ENCODE measurements around the gene ELF1. TPM values are rescaled to one million over a fixed set of nuclear protein-coding genes. Genes with fewer than 3 reads are reported as not detected.

Gene ELF1
- total and polyA plus RNA-seq, 4 donors, result 23.0 to 77.0 (median 47.6) TPM

GRCh38 chr13:40995997-40996396, 23.1 kb downstream of the ELF1 start:
- H3K9me3 ChIP-seq (ENCODE audit: control insufficient read depth, low read length), result no peaks in the 10 kb centered on the region

GRCh38 chr13:40994581-40995230, 24.4 kb downstream of the ELF1 start:
- WGBS, 2 donors, result 69% methylated on average over 6 of the region's 6 CpGs
- Histone ChIP-seq H3K9me3 (ENCODE audit: control insufficient read depth, low read length) (no peaks in the 10 kb centered on the region), H3K27ac (ENCODE audit: low read depth in 1 of 2, low read length in 2 of 2) (no peak overlapping the region), H3K4me3 (ENCODE audit: low read length in 2 of 2) (no peak overlapping the region), H3K4me1 (ENCODE audit: control insufficient read depth in 1 of 2, insufficient read depth in 2 of 2, low read length in 2 of 2) (peaks cover 0 to 4% of the 10 kb centered on the region in 2 donors), H3K36me3 (ENCODE audit: control insufficient read depth in 1 of 2, insufficient read depth in 2 of 2, low read length in 1 of 2) (no peaks in the 10 kb centered on the region), H3K27me3 (ENCODE audit: control insufficient read depth in 1 of 2, insufficient read depth in 2 of 2, low read length in 1 of 2) (no peaks in the 10 kb centered on the region)
- ATAC-seq (ENCODE audit: low FRiP score) (no peak), DNase-seq (no peak)
- intact Hi-C loops (cut with DNase I), result no loop called here

More at GRCh38 chr13:40995997-40996396, 23.1 kb downstream of the ELF1 start:
- H3K27ac ChIP-seq (ENCODE audit: low read depth in 1 of 2, low read length in 2 of 2), result no peak overlapping the region
- H3K27me3 ChIP-seq (ENCODE audit: control insufficient read depth in 1 of 2, insufficient read depth in 2 of 2, low read length in 1 of 2), result no peaks in the 10 kb centered on the region
- ATAC-seq (ENCODE audit: low FRiP score), result no peak
- intact Hi-C loops (cut with DNase I), result no loop called here
- DNase-seq, result no peak
- no peak overlapping the region for H3K4me3 ChIP-seq (ENCODE audit: low read length in 2 of 2)
- peaks cover 0 to 4% of the 10 kb centered on the region in 2 donors for H3K4me1 ChIP-seq (ENCODE audit: control insufficient read depth in 1 of 2, insufficient read depth in 2 of 2, low read length in 2 of 2)
- H3K36me3 ChIP-seq (ENCODE audit: control insufficient read depth in 1 of 2, insufficient read depth in 2 of 2, low read length in 1 of 2), result no peaks in the 10 kb centered on the region

GRCh38 chr13:40993987-40994386, 25.1 kb downstream of the ELF1 start:
- intact Hi-C loops (cut with DNase I), result no loop called here
- ATAC-seq (ENCODE audit: low FRiP score), result no peak

GRCh38 chr13:40992678-40993518, 26.2 kb downstream of the ELF1 start:
- DNase-seq (no peak), ATAC-seq (ENCODE audit: low FRiP score) (no peak)
- Histone ChIP-seq H3K4me3 (ENCODE audit: low read length in 2 of 2) (no peak overlapping the region), H3K27ac (ENCODE audit: low read depth in 1 of 2, low read length in 2 of 2) (no peak overlapping the region), H3K4me1 (ENCODE audit: control insufficient read depth in 1 of 2, insufficient read depth in 2 of 2, low read length in 2 of 2) (peaks cover 0 to 4% of the 10 kb centered on the region in 2 donors), H3K36me3 (ENCODE audit: control insufficient read depth in 1 of 2, insufficient read depth in 2 of 2, low read length in 1 of 2) (no peaks in the 10 kb centered on the region), H3K9me3 (ENCODE audit: control insufficient read depth, low read length) (no peaks in the 10 kb centered on the region), H3K27me3 (ENCODE audit: control insufficient read depth in 1 of 2, insufficient read depth in 2 of 2, low read length in 1 of 2) (no peaks in the 10 kb centered on the region)
- intact Hi-C loops (cut with DNase I), result no loop called here
- WGBS, 2 donors, result 72 to 80% methylated on average over 11 of the region's 11 CpGs

More at GRCh38 chr13:40993987-40994386, 25.1 kb downstream of the ELF1 start:
- DNase-seq, result no peak
- Histone ChIP-seq H3K36me3 (ENCODE audit: control insufficient read depth in 1 of 2, insufficient read depth in 2 of 2, low read length in 1 of 2) (no peaks in the 10 kb centered on the region), H3K27me3 (ENCODE audit: control insufficient read depth in 1 of 2, insufficient read depth in 2 of 2, low read length in 1 of 2) (no peaks in the 10 kb centered on the region), H3K4me3 (ENCODE audit: low read length in 2 of 2) (no peak overlapping the region), H3K27ac (ENCODE audit: low read depth in 1 of 2, low read length in 2 of 2) (no peak overlapping the region), H3K4me1 (ENCODE audit: control insufficient read depth in 1 of 2, insufficient read depth in 2 of 2, low read length in 2 of 2) (peaks cover 0 to 4% of the 10 kb centered on the region in 2 donors), H3K9me3 (ENCODE audit: control insufficient read depth, low read length) (no peaks in the 10 kb centered on the region)

GRCh38 chr13:40987606-40988280, 31.4 kb downstream of the ELF1 start:
- H3K36me3 ChIP-seq (ENCODE audit: control insufficient read depth in 1 of 2, insufficient read depth in 2 of 2, low read length in 1 of 2), result no peaks in the 10 kb centered on the region
- H3K4me3 ChIP-seq (ENCODE audit: low read length in 2 of 2), result no peak overlapping the region
- H3K9me3 ChIP-seq (ENCODE audit: control insufficient read depth, low read length), result no peaks in the 10 kb centered on the region
- no peak overlapping the region for H3K27ac ChIP-seq (ENCODE audit: low read depth in 1 of 2, low read length in 2 of 2)
- DNase-seq (no peak), ATAC-seq (ENCODE audit: low FRiP score) (no peak)
- H3K27me3 ChIP-seq (ENCODE audit: control insufficient read depth in 1 of 2, insufficient read depth in 2 of 2, low read length in 1 of 2), result no peaks in the 10 kb centered on the region
- peaks cover 2 to 4% of the 10 kb centered on the region in 2 donors for H3K4me1 ChIP-seq (ENCODE audit: control insufficient read depth in 1 of 2, insufficient read depth in 2 of 2, low read length in 2 of 2)
- 94% methylated on average over 2 of the region's 2 CpGs for WGBS, 2 donors
- intact Hi-C loops (cut with DNase I), result loop anchor here in 1 of 2 donors (10.0 kb wide), 2 partner anchors 63 to 67 kb away; no protein-coding TSS in a partner anchor

- Histone ChIP-seq H3K27ac (ENCODE audit: low read depth in 1 of 2, low read length in 2 of 2) (peak overlapping the region in 1 of 2 donors; percentile 12), H3K9me3 (ENCODE audit: control insufficient read depth, low read length) (no peaks in the 10 kb centered on the region), H3K27me3 (ENCODE audit: control insufficient read depth in 1 of 2, insufficient read depth in 2 of 2, low read length in 1 of 2) (no peaks in the 10 kb centered on the region), H3K4me3 (ENCODE audit: low read length in 2 of 2) (no peak overlapping the region), H3K4me1 (ENCODE audit: control insufficient read depth in 1 of 2, insufficient read depth in 2 of 2, low read length in 2 of 2) (peaks cover 2 to 4% of the 10 kb centered on the region in 2 donors), H3K36me3 (ENCODE audit: control insufficient read depth in 1 of 2, insufficient read depth in 2 of 2, low read length in 1 of 2) (no peaks in the 10 kb centered on the region)
- intact Hi-C loops (cut with DNase I), result loop anchor here in 1 of 2 donors (10.0 kb wide), 2 partner anchors 61 to 69 kb away; no protein-coding TSS in a partner anchor
- WGBS, 2 donors, result 17 to 20% methylated on average over 5 of the region's 5 CpGs
- ATAC-seq (ENCODE audit: low FRiP score), result no peak
- no peak for DNase-seq
Measured at GRCh38 chr13:40986101-40986856, 32.8 kb downstream of the ELF1 start.

GRCh38 chr13:40985381-40986100, 33.6 kb downstream of the ELF1 start:
- H3K27ac ChIP-seq (ENCODE audit: low read depth in 1 of 2, low read length in 2 of 2), result peak overlapping the region in 1 of 2 donors; percentile 12
- peaks cover 2 to 4% of the 10 kb centered on the region in 2 donors for H3K4me1 ChIP-seq (ENCODE audit: control insufficient read depth in 1 of 2, insufficient read depth in 2 of 2, low read length in 2 of 2)
- no peaks in the 10 kb centered on the region for H3K9me3 ChIP-seq (ENCODE audit: control insufficient read depth, low read length)
- DNase-seq, result no peak
- no peaks in the 10 kb centered on the region for H3K36me3 ChIP-seq (ENCODE audit: control insufficient read depth in 1 of 2, insufficient read depth in 2 of 2, low read length in 1 of 2)
- no peak overlapping the region for H3K4me3 ChIP-seq (ENCODE audit: low read length in 2 of 2)
- no peak for ATAC-seq (ENCODE audit: low FRiP score)
- intact Hi-C loops (cut with DNase I), result loop anchor here in 1 of 2 donors (10.0 kb wide), 2 partner anchors 61 to 69 kb away; no protein-coding TSS in a partner anchor
- H3K27me3 ChIP-seq (ENCODE audit: control insufficient read depth in 1 of 2, insufficient read depth in 2 of 2, low read length in 1 of 2), result no peaks in the 10 kb centered on the region
- WGBS, 2 donors, result 58 to 65% methylated on average over 5 of the region's 5 CpGs
